COR-L47 (cell line): ENCODE measurements around the gene MITF.

Experiments
- DNase-seq: peaks from one replicate; lab custom pipeline; 2025; lab: John Stamatoyannopoulos, UW

MITF gene

GRCh38 chr3:69838217-69838616, 99.0 kb downstream of the MITF start:
- DNase-seq: no peak

- no peak for DNase-seq
Measured at GRCh38 chr3:69838696-69839515, 99.6 kb downstream of the MITF start.

GRCh38 chr3:69842351-69842750, 103.1 kb downstream of the MITF start:
- DNase-seq: no peak

- DNase-seq: no peak
Measured at GRCh38 chr3:69842789-69843188, 103.5 kb downstream of the MITF start.

- DNase-seq: no peak
Measured at GRCh38 chr3:69844706-69845105, 105.4 kb downstream of the MITF start.

- DNase-seq: no peak
Measured at GRCh38 chr3:69847303-69847702, 108.0 kb downstream of the MITF start.

- DNase-seq: no peak
Measured at GRCh38 chr3:69848113-69848512, 108.8 kb downstream of the MITF start.

- DNase-seq: no peak
Measured at GRCh38 chr3:69850849-69851248, 111.6 kb downstream of the MITF start.

- DNase-seq: no peak
Measured at GRCh38 chr3:69853027-69853426, 113.8 kb downstream of the MITF start.

- DNase-seq: peak; percentile 49
Measured at GRCh38 chr3:69855436-69856162, 116.3 kb downstream of the MITF start.

- no peak for DNase-seq
Measured at GRCh38 chr3:69856965-69857705, 117.9 kb downstream of the MITF start.

GRCh38 chr3:69861556-69861955, 122.3 kb downstream of the MITF start:
- DNase-seq: no peak

GRCh38 chr3:69864141-69864540, 124.9 kb downstream of the MITF start:
- DNase-seq: no peak

GRCh38 chr3:69864766-69865165, 125.5 kb downstream of the MITF start:
- no peak for DNase-seq

- DNase-seq: no peak
Measured at GRCh38 chr3:69865925-69866679, 126.8 kb downstream of the MITF start.

- DNase-seq: no peak
Measured at GRCh38 chr3:69866988-69867720, 127.9 kb downstream of the MITF start.

- DNase-seq: no peak
Measured at GRCh38 chr3:69867941-69868505, 128.8 kb downstream of the MITF start.

GRCh38 chr3:69868841-69869420, 129.7 kb downstream of the MITF start:
- no peak for DNase-seq

GRCh38 chr3:69869643-69870042, 130.4 kb downstream of the MITF start:
- DNase-seq: no peak

- no peak for DNase-seq
Measured at GRCh38 chr3:69871251-69871650, 132.0 kb downstream of the MITF start.

- DNase-seq: no peak
Measured at GRCh38 chr3:69871868-69872267, 132.6 kb downstream of the MITF start.
